Stimulated activated naive CD4-positive, alpha-beta T cell treated with Interleukin-2 at 50 U/mL for 16 hours (primary cell): ENCODE data around the gene RAB40AL.

ENCODE experiments used
- DNase-seq: peaks from one replicate; lab custom pipeline; 2025; lab: John Stamatoyannopoulos, UW

The RAB40AL gene

GRCh38 chrX:102983205-102983604 is 46.1 kb downstream of the RAB40AL start:
- no peak for DNase-seq

- no peak for DNase-seq
These were observed 48.1 kb downstream of the RAB40AL start for GRCh38 chrX:102985192-102985591.
